ENCODE results near the gene RPRM.
A peak's percentile ranks its signal among the peaks of the same experiment; 100 is the strongest.
"Not testable (repeated sequence)": the region's sequence is repeated elsewhere in the genome, so short reads cannot be mapped to it uniquely, and the experiment has no call there.

RPRM gene

GRCh38 chr2:153478289-153479261 lies at the start of gene RPRM:
TSS of gene RPRM (minus strand) at chr2:153478762. CDS start at chr2:153478565, 197 bp downstream.
- no peak for DNase-seq

- peak; percentile 27 for DNase-seq
These were observed 40.8 kb upstream of the RPRM start for GRCh38 chr2:153519257-153519875.

GRCh38 chr2:153512331-153512730 lies 33.8 kb upstream of the RPRM start:
- DNase-seq: no peak

- DNase-seq: no peak
These were observed 32.4 kb upstream of the RPRM start for GRCh38 chr2:153510996-153511395.

GRCh38 chr2:153509133-153509532 lies 30.6 kb upstream of the RPRM start:
- no peak for DNase-seq

- DNase-seq: not testable (repeated sequence)
These were observed 27.9 kb upstream of the RPRM start for GRCh38 chr2:153506499-153506898.

- no peak for DNase-seq
These were observed 20.9 kb upstream of the RPRM start for GRCh38 chr2:153499439-153499838.

GRCh38 chr2:153497938-153498629 lies 19.5 kb upstream of the RPRM start:
- DNase-seq: no peak

GRCh38 chr2:153495725-153496124 lies 17.2 kb upstream of the RPRM start:
- no peak for DNase-seq

GRCh38 chr2:153488072-153488471 lies 9.5 kb upstream of the RPRM start:
- DNase-seq: no peak

- DNase-seq: no peak
These were observed 8.9 kb upstream of the RPRM start for GRCh38 chr2:153487448-153487847.

- no peak for DNase-seq
These were observed 1.0 kb upstream of the RPRM start for GRCh38 chr2:153479573-153479972.

GRCh38 chr2:153477636-153478288 lies 800 bp downstream of the RPRM start:
- DNase-seq: no peak

- no peak for DNase-seq
These were observed 1.5 kb downstream of the RPRM start for GRCh38 chr2:153476816-153477635.

- DNase-seq: no peak
These were observed 2.1 kb downstream of the RPRM start for GRCh38 chr2:153476491-153476815.

GRCh38 chr2:153474876-153475435 lies 3.6 kb downstream of the RPRM start:
- no peak for DNase-seq

- DNase-seq: peak; percentile 74
These were observed 4.2 kb downstream of the RPRM start for GRCh38 chr2:153474407-153474806.

- no peak for DNase-seq
These were observed 7.7 kb downstream of the RPRM start for GRCh38 chr2:153470867-153471266.

GRCh38 chr2:153464395-153464794 lies 14.2 kb downstream of the RPRM start:
- no peak for DNase-seq

- DNase-seq: no peak
These were observed 16.2 kb downstream of the RPRM start for GRCh38 chr2:153462338-153462859.

- no peak for DNase-seq
These were observed 17.1 kb downstream of the RPRM start for GRCh38 chr2:153461453-153461852.

GRCh38 chr2:153455861-153456260 lies 22.7 kb downstream of the RPRM start:
- no peak for DNase-seq
